Measurements from ENCODE around the gene SNRK.

The SNRK gene

DNA sequence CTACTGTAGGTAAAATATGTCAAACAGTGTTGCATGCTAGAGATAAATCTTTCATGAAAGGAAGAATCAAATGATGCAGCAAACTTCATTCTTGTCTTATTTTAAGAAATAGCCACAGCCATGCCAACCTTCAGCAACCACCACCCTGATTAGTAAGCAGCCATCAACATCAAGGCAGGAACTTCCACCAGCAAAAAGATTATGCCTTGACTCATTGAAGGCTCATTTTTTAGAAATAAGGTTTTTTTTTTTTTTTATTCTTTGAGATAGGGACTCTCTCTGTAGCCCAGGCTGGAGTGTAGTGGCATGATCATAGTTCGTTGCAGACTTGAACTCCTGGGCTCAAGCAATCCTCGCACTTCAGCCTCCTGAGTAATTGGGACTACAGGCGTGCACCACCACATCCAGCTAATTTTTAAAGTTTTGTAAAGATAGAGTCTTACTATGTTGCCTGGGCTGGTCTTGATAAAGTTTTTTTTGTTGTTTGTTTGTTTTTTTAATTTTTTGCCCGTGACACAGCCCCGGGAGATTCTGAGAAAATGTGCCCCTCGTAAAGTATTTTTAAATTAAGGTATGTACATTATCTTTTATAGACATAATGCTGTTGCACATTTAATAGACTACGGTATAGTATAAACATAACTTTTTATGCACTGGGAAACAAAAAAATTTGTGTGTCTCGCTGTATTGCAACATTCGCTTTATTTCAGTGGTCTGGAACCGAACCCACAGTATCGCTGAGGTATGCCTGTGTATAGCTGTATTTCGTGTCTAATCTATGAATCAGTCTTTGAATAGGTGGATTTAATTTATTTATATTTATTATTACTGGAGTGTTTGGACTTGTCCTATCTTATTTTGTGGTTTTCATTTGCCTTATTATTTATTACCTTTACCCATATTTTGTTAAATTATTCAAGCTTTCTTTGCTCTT, 23.3 kb downstream of the SNRK start:
- no peak for DNase-seq (ENCODE audit: low read depth)

DNA sequence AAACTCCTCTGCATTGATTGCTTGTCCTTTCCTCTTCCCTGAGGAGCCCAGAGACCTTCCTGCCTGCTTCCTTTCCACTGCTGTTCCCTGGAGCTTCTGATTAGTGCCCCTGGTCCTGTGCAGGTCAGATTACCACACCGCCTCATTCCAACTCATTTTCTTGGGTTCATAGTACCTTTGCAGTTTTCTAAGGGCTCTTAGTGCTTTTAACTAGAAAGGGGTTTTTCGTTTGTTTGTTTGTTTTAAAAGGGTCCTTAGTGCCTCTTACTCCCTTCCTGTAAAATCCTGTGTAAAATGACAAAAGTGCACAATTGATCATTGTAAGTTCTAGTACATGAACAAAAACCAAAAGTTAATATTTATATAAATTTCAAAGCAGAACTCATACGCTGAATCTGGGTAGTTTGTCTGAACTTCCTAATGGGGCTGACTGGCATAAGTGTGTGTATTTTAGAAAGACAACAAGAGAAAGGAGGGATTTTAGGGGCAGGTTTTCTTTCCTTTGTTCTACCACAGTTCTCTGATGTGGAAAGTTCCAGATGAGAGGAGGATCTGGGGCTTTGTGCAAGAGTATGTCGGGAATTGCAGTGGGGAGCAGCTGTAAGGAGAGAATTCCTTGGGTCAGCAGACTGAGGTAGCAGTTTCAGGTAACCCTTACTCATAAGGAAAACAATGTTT, 30.6 kb downstream of the SNRK start:
- DNase-seq (ENCODE audit: low read depth): no peak

DNA sequence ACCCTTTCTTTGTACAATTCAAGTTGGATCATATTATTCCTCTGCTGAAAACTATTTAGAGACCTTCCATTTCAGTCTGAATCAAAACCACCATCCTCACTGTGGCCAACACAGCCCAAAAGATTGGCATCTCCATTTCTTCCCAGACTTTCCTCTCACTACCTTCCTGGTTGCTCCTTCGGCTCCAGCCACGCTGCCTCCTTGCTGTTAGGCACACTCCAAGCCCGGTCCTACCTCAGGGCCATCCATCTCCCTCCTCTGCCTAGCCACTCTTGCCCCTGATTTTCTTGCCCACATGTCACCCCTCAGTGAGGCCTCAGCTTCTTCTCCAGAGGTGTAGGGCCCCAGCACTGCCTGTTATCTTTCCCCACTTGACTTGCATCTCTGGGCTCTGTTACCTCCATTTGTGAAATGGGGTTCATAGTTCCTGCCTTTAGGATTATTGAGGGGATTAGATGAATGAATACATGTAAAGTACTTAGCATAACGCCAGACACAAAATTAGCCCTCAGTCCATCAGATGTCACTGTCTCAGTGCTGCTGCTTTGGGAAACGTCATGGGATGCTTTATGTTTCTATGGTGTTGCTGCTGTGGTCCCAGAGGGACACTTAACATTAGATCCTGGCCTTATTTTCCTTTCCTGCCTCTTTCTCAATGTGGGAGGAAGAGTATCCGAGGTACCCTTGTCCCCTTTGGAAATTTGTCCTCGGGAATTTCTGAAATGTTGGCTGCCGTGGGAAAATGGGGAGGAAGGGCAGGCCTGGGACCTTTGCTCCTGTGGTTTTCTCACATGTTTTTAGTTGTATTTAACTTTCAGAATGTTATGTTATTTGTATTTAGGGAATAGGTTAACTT, 31.3 kb downstream of the SNRK start:
- DNase-seq (ENCODE audit: low read depth): no peak

DNA sequence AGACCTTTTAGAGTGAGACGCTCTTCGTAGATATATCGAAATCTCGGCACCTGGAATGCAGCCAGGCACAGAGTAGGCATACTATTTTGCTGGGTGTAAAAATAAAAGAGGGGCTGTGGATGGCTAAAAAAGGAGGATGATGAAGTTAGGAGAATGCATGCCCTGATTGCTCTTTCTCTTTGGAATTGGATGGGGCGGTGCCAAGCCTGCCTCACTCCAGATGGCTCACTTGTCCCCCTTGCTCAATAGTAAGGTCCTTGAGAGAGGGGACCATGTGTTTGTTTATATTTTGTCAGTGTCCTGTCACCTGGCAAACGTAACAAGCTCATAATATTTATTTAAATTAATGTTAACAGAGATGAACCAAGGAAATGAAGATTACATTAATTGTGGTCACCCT, 33.0 kb downstream of the SNRK start:
- no peak for DNase-seq (ENCODE audit: low read depth)

DNA sequence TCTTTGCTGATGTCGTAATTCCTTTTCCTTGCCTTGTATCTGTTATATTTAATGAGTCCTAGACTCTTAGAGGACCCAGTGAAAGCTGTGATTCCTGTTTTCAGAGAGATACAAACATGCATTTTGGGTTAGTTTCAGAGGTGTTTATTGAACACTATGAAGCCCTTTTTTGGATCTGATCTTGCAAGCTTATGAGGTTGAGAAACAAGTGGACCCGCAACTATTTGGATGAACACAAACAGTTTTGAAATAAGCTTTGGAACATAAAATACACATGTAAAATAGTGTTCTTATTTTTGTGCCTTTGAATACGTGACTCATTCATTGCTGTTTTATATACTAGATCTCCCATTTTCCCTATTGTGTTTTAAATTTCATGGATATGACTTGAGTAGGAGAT, 33.5 kb downstream of the SNRK start:
- DNase-seq (ENCODE audit: low read depth): no peak

DNA sequence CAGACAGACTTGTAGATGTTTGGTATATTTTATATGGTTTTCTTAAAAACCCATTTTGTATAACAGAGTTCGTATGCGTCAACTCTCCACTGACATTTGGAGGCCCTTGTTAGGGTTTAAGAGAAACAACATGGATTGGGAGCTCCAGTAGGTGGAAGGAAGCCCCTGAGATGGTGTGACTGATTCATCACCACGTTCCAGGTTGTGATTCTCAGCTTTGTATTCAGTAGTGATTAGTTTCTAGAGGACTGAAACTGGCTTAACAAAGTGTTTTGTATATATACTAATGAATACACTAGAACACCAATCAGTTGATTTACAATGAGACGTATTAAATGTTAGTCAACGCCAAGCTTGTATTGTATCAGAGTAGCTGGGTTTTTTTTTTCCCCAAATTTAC, 33.9 kb downstream of the SNRK start:
- no peak for DNase-seq (ENCODE audit: low read depth)

DNA sequence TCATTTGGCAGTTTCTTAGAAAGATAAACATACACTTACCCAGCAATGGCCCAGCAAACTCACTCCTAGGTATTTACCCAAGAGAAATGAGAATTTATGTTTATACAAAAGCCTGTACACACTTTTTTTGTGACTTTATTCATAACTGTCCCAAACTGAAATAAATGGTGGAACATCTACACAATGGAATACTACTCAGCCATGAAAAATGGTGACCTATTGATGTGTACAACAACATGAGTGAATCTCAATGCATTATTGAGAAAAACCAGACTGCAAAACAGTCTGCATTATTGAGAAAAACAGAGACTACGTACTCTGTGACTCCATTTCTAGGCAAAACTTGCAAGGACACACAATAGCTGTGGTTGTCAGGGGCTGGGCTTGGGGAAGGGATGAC, 37.2 kb downstream of the SNRK start:
- DNase-seq (ENCODE audit: low read depth): no peak

DNA sequence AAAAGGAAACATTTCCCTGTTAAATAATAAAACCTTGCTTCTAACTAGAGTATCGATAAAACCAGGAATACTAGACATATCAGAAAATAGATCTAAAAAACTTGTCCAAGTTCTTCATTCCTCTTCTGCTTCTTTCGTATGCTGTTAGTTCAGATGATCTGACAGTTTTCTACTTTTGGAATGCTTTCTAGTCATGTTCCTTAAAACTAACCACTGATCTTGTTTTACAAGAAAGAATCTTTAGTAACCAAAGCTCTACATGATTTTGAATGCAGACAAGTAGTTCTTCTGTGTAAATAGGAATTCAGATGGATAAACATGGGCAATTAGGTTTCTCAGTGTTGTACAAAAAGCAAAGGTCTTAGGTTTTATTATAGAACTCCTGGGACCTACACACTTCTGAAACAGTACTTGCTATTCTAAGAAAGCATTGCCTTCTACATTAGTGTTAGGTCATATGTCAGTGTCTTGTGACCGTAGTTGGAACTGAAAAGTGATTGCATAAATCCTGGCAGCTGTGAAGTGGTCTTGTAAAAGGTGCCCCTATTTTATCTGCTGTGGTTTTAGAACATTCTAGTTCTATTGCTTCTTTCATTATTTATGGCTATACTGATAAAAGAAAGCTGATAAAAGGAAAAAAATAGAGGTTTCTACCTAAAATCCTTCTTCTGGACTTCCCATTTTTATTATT, 40.7 kb downstream of the SNRK start:
- no peak for DNase-seq (ENCODE audit: low read depth)

DNA sequence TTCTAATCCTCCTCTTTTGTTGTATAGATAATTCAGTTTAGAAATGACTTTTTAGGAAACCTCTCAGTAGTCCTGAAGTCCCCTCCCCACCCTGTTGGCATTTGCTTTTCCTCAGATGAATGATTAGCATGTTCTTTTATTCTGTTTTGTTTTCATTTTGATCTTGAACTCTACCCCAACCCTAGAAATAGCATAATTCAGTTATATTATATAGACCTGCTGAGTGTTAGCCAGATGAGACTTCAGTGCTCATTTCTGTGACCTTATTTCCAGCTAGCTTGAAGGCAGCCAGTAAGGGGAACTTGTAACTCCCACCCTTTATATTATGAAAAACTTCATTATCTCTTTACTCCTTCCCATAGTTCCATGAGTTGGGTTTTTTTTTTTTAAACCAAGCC, 41.2 kb downstream of the SNRK start:
- no peak for DNase-seq (ENCODE audit: low read depth)

DNA sequence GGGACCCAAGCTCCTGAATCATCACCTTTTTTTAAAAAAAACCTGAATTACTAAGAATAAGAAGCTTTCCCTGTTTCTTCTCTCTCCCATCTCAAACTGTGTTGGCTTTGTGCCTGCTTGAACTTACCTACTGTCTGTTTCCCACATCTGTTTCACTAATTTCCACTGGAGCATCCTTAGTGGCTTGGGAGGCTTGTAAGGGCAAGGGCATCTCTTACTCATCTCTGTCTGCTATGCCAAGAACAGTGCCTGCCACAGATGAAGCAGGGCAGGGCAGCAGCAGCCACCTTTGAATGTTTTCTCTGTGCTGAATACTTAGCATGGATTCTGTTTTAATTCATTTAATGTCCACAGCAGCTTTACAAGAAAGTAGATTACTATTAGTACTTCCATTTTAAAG, 42.3 kb downstream of the SNRK start:
- no peak for DNase-seq (ENCODE audit: low read depth)

DNA sequence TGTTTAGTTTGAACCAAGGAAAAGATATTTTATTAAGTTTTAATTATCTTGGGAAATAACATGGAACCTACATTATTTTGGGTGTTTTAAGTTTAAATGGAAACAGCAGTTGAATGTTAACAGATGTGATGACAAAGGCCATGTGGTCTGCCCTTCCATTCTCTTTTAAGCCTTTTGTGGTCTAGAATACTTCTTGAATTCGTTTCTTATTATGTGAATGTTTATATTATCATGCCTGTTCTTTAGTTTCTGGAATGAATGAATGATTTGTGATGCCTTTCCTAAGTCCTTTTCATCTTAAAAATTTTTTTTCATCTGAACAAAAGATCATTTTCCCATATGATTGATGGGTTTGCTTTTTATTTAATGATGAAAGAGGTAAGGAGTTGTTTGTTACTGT, 44.6 kb downstream of the SNRK start:
- DNase-seq (ENCODE audit: low read depth): no peak

DNA sequence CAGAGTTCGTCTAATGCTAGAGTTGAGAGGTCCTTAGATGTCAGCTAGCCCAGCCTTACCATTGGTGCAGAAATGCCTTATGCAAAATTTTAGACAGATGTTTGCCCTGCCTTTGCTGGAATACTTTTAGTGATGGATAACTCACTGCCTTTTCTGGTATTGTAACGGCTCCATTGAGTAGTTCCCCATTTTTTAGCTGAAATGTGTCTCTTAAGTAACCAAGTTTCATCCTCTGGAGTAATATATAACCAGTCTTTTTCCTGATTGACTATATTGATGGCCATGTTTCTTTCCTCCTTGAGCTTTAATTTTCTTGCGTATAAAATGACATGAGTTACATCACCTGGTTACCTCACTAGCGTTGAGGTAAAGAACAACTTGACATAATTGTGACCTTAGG, 45.0 kb downstream of the SNRK start:
- DNase-seq (ENCODE audit: low read depth): no peak

DNA sequence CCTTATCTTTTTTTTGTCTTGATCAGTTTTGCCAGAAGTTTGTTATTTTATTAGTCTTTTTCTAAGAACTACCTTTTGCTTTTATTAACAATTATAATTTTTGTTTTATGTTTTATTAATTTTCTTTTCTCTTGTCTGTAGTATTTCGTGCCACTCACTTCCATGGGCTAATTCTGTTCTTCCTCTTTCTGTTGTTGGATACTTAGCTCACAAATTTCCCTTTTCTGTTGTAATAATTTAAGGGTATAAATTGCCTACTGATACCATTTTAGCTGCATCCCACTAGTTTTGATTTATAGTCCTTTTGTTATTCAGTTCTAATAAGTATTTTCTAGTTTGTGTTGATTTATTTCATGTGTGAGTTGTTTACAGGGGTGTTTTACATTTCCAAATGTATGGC, 48.6 kb downstream of the SNRK start:
- DNase-seq (ENCODE audit: low read depth): no peak

DNA sequence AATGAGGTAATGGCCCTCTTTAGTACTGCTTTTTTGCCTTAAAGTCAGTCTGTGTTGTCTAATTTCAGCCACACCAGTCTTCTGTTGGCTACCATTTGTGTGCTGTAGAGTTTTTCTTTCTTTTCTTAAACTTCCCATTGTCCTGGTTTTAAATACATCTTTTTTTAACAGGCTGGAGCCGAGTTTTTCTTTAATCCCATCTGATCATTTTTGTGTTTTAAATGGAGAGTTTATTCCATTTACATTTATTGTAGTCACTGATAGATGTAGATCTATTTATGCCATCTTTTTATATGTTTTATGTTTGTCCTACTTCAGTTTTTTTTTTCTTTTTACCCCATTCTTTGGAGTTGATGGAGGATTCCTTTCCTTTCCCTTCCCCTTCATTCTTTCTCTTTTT, 49.5 kb downstream of the SNRK start:
- no peak for DNase-seq (ENCODE audit: low read depth)

DNA sequence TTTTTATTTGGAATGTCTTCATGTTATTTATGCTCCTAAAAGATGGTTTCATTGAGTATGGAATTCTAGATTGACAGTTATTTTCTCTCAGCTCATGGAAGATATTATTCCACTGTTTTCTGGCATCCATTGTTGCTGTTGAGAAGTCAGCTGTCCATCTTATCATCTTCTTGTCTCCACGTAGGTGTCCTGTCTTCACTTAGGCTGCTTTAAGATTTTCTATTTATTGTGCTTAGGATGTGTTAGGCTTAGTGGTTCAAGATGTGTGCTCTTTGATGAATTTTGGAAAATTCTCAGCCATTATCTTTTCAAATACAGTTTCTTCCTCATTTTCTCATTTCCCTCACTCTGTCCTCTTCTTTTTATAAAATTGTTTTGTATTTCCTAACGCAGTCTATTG, 52.0 kb downstream of the SNRK start:
- DNase-seq (ENCODE audit: low read depth): no peak

DNA sequence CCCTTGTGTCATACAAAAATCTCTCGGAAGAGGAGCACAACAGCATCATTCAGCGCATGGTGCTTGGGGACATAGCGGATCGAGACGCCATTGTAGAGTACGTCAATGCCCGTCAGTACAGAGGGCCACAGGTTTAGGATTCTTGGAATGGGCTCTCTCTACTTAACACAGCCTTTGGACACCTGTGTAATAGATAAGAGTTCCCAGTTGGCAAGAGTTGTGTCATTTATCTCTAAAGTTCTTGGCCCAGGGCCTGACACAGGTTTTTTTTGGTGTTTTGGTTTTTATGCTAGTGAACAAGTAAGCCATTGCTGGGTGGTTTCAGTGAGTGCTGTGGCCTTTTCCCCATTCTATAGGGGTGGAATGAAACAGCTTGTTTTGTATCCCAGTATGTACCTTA, 54.1 kb downstream of the SNRK start:
- DNase-seq (ENCODE audit: low read depth): no peak

DNA sequence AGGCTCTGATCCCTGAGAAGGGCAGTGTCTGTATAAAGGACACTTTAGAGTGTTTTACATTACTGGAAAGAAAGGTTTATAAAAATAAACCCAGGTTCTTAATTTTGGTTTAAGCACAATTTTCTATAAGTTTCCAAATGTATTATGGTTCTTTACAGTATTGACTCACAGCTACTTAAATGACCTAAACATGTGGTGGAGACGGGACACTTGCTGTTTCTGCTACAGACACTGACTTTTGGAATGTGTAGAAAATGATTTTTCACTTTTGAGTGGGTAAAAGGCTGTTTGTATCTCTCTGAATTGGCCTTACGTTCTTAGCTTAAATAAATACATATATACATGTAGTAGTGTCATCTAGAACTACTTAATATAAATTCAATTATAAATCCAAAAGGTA, 55.4 kb downstream of the SNRK start:
- no peak for DNase-seq (ENCODE audit: low read depth)

DNA sequence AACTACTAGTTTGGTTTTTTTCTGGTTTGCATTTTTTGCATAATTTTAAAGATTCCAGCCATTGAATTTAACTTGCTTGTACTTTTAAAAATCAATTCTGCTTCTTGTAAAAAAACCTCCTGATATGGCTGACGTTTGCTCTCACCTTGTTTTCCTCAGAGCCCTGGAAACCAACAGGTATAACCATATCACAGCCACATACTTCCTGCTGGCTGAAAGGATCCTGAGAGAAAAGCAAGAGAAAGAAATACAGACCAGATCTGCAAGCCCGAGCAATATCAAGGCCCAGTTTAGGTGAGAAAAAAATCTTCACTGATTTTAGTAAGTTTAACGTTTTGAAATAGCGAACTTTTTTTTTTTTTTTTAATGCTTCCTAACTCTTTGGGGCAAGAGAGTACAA, 56.8 kb downstream of the SNRK start:
- DNase-seq (ENCODE audit: low read depth): no peak

DNA sequence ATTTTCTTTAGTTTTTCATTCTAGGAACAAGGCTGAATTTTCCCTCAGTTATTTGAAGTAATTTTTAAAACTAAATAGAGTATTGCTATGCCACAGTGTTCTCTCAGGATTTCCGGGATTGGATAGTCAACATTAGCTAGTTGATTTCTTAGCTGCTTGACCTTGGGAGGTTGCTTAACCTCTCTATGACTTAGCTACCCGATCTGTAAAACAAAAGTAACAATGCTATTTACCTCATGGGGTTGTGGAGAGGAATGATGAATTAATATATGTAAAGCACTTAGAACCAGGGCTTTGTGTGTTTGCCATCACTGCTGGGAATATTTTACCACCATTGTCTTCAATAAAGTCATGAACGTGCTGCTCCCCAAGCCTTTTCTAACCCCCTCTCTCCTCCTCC, 57.5 kb downstream of the SNRK start:
- DNase-seq (ENCODE audit: low read depth): no peak

DNA sequence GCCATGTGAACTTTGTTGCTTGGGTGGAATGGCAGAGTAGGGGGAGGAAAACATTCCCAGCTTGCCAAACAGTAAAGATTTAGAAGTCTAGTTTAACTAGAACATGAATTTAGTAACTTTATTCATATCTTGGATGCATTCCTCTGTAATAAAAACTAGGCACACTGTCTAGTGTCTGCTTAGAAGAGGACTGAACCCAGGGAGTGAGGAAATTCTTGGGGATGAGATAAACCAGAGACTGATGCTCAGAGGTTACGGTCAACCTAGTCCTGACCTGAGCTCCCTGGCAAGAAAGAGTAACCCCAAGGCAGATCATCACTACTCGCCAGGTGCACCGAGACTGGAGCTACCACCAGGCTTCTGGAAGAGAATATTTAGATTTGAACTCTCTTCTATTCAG, 58.2 kb downstream of the SNRK start:
- DNase-seq (ENCODE audit: low read depth): no peak

DNA sequence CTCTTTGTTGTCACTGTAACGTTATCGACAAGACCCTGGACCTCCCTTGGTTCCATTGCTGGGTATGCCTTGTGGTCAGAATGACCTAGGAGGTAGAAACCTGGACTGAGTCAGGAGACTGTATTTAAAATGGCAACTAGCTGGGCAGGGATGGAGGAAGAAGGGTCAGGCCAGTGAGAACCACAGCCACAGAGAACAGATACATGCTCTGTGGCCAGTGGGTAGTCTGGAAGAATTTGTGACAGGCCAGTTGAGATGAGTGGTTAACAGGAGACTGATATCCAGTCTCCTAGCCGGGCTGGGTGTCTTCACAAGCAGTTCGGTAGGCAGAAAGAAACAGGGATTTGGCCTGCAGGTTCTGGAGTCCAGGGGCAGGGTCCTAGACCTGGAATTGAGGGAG, 58.9 kb downstream of the SNRK start:
- DNase-seq (ENCODE audit: low read depth): no peak

DNA sequence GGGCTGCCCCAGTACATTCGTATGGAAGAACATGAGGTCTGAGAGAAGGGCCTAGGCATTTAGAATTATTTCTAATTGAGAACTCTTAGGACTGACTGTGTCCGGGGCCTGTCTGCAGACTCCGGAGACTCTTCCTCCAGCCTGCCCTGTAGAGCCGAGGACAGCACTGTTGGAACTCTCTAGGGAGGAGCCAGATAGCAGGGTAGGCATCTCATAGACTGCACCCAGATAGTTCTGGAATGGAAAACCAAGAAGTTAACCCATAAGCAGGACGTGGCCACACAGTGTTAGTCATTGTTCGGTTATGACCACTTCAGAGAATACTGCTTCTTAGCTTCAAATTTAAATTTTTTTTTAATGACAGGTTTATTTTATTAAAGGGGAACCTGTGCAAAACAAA, 59.5 kb downstream of the SNRK start:
- DNase-seq (ENCODE audit: low read depth): no peak

All from stimulated activated CD8-positive, alpha-beta memory T cell treated with anti-CD3 and anti-CD28 coated beads, Interleukin-15, amount 100 ng/mL, for 24 hours (primary cell).